8988T (cell line): ENCODE data around the gene VWA8.
"Not testable (repeated sequence)": the region's sequence is repeated elsewhere in the genome, so short reads cannot be mapped to it uniquely, and the experiment has no call there.

ENCODE experiments used
- DNase-seq: peaks from one replicate; pipeline ENCODE4 v3.0.0; 2011

VWA8 gene

GRCh38 chr13:41842036-41842620, 118.8 kb downstream of the VWA8 start:
- no peak for DNase-seq

- DNase-seq: no peak
Observed at GRCh38 chr13:41837629-41838028, 123.3 kb downstream of the VWA8 start.

- no peak for DNase-seq
Observed at GRCh38 chr13:41835871-41836270, 125.0 kb downstream of the VWA8 start.

- DNase-seq: not testable (repeated sequence)
Observed at GRCh38 chr13:41834697-41835096, 126.2 kb downstream of the VWA8 start.

GRCh38 chr13:41833831-41834230, 127.1 kb downstream of the VWA8 start:
- DNase-seq: no peak

GRCh38 chr13:41833201-41833600, 127.7 kb downstream of the VWA8 start:
- DNase-seq: no peak

DNA sequence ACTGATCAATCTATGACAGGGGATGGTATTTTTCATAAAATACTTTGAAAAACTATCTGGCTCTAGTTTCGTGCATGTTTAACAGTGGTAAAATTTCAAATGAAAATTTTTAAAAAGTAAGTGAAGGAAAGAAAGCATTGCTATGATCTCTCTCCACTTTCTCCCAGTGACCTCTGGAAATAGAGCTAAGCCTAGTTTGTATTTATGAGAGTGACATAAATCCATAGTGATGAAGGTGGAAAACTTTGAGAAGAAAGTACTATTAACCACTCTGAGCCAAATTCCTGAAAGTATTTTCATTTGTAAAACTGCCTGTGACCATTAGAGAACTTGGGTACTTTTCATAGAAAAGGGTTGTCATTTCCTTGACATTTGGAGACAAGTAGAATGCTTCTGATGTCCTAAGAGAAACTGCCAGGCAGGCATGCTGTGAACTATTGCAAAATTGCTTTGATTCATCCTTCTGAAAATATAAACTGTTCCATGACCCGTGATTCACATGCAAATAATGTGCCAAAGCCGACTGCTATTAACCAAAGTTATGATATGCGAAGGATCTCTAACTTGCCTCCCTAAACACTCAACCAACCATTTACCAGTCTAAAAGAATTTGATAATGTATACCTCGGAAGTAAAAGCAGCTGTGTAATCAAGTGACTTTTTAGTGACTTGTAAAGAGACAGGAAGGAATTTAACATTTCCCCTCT, 133.2 kb downstream of the VWA8 start:
- peak; percentile 5 for DNase-seq

- DNase-seq: no peak
Observed at GRCh38 chr13:41825691-41826090, 135.2 kb downstream of the VWA8 start.

- DNase-seq: no peak
Observed at GRCh38 chr13:41823476-41823875, 137.4 kb downstream of the VWA8 start.

DNA sequence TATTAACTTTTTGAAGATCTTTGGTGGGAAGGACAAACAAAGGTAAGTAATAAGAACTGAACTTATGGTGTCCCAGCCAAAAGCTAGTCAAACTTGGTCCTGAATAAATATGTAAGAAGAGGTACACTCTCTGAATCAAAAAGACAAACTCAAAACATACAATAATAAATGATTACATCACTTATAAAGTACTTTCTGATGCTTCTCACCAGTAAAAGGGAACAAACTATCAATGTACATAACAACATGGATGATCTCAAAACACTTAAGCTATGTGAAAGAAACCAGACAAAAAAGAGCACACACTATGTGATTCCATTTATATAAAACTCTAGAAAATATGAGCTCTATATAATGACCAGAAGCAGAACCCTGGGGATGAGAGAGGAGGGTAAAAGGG, 138.3 kb downstream of the VWA8 start:
- no peak for DNase-seq

GRCh38 chr13:41821238-41821594, 139.7 kb downstream of the VWA8 start:
- DNase-seq: no peak

DNA sequence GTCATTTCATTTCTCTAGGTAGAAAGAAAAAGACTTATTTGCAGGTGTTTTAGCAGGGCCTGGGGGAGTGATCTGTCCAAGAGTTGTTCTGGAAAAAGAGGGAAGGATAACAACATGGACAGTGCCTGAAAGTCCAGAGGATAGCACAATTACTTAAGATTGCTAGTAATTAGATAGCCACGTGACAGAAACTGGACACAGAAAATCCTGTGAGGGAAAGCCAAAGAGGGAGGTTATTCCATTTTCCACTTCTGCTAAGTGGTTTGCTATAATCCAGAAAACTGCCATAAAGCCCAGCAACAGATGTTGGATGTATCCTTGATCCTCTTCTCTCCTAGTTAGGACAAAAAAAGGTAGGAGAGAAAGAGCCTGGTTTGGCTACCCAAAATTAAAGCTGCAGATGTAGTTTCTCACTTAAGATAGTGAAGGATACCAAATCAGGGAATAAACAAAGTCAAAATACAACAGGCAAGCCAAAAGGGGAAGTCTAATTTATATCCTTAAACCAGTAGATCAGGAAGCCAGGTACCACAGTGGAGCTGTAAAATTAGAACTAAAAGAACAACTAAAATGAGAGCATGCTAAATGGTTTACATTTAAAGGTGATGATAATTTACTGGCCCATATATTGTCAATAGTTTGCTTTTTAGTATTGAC, 140.2 kb downstream of the VWA8 start:
- no peak for DNase-seq

DNA sequence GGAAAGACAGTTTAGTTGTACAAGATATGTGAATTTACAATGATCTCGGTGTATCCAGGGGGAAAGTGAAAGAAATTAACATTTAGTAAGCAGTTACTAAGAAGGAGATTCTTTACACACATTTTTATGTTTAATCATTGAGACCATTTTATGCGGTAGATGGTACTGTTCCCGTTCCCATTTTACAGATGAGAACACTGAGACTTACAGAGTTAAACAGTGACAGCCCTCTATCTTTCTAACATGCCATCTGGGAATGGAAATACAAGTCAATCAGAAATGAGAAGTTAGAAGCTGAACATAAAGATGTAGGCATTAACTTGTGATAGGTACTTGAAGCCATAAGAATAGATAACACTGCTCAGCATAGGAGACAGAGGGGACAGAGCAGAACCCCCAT, 144.9 kb downstream of the VWA8 start:
- no peak for DNase-seq

DNA sequence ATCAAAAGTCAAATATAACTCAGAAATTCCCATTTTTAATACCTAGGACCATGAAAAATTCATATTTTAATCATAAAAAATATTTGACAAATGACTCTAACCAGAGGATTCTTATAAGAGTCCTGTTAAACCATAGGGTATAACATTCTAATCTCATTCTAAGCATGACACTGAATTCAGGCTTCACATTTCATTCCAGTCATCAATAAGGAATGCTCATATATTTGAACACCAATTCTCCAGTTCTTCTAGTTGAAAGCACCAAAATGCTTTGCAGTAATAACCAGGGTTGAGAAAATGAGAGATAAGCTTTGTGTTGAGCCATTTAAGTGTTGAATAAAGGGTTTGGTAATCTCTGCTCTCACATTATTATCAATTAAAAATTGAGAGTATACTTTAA, 147.5 kb downstream of the VWA8 start:
- no peak for DNase-seq

DNA sequence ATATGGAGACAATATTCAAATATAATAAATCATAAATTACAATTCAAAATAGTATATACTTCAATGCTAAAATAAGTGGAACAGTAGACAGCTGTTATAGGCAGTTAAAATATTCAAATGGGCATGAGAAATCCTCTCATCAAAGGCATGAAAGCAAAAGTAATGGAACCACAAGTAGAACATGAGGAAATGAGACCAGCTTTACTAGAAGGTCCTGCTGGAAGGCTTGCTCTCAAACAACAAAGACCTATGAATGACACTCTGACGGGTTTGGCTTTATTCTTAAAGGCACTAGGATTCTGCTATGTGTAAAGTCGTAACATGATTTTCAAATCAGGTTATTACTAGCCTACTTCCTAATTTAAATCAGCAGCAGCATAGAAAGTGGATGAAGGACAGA, 148.1 kb downstream of the VWA8 start:
- DNase-seq: no peak

GRCh38 chr13:41812237-41812636, 148.7 kb downstream of the VWA8 start:
- DNase-seq: no peak

GRCh38 chr13:41811588-41812021, 149.3 kb downstream of the VWA8 start:
- no peak for DNase-seq

- DNase-seq: no peak
Observed at GRCh38 chr13:41809962-41810361, 150.9 kb downstream of the VWA8 start.

DNA sequence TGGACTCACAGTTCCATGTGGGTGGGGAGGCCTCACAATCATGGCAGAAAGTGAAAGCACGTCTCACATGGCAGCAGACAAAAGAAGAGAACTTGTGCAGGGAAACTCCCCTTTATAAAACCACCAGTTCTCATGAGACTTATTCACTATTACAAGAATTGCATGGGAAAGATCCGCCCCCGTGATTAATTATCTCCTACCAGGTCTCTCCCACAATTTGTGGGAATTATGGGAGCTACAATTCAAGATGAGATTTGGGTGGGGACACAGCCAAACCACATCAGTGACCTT, 157.5 kb downstream of the VWA8 start:
- DNase-seq: not testable (repeated sequence)

DNA sequence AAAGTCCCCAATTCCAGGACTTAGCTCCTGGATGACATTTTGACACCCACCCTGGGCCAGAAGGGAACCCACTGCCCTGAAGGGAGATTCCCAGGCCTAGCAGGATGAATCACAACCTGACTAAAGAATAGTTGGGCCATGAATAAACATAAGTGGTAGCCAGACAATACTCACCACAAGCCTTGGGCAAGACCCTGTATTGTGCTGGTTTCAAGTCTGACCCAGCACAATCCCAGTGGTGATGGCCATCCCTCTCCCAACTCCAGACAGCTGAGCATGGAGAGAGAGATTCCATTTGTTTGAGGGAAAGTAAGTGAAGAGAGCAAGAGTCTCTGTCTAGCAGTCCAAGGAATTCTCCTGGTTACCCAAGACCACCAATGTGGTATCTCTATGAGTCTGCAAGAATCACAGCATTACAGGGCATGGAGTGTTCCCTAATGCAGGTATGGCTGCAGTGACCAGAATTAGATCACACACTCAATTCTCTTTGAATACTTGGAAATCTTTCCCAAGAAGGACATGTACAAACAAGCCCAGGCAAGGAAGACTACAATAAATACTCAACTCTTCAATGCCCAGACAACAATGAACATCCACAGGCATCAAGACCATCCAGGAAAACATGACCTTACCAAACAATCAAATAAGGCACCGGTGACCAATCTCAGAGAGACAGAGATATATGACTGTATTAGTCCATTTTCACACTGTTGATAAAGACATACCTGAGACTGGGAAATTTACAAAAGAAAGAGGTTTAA, 158.0 kb downstream of the VWA8 start:
- no peak for DNase-seq

GRCh38 chr13:41802043-41802683, 158.7 kb downstream of the VWA8 start:
- no peak for DNase-seq

DNA sequence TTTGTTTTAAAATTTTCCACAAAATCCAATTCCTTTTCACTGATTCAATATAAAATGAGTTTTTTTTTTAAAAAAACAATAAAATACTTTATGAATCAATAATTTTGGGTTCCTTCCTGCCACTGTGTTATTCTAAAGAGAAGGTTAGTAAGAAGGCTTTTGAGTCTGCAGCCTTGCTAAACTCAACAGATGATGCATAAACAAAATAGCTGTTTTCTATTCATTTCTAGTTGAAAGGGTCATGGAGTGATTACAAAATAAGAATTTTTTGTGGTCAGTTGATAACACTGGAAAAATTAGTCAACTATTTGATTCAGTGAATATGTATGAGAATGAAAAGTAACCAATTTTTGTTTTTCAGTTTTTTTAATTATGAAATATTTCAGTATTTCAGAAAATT, 169.9 kb downstream of the VWA8 start:
- DNase-seq: no peak

GRCh38 chr13:41788552-41788951, 172.4 kb downstream of the VWA8 start:
- DNase-seq: no peak
